Vein endothelial cell (primary cell): ENCODE data around the gene PIGT. TPM values are rescaled to one million over a fixed set of nuclear protein-coding genes. Genes with fewer than 3 reads are reported as not detected.

Experiments used
- small RNA-seq: library from RNA; depleted of rRNA; stranded (forward); fragments of <200 nt; gene quantifications from one replicate; pipeline ENCODE3, GENCODE V24; 2012
- total RNA-seq: library from RNA; depleted of rRNA; stranded (reverse); fragments of >200 nt; gene quantifications from 2 replicates; pipeline ENCODE4 v1.2.3, GENCODE V29; 2012

Gene PIGT
- 49.8 and 63.7 TPM in 2 replicates for total RNA-seq

GRCh38 chr20:45415822-45416637 lies at the start of gene PIGT:
PIGT (plus strand) TSS chr20:45416141; CDS start chr20:45416157, 16 bp downstream.

GRCh38 chr20:45378191-45378590 lies 37.8 kb upstream of the PIGT start, which contains the start of gene TP53TG5:
TP53TG5 (minus strand) TSS chr20:45378325; CDS start chr20:45378236, 89 bp downstream.

DNA sequence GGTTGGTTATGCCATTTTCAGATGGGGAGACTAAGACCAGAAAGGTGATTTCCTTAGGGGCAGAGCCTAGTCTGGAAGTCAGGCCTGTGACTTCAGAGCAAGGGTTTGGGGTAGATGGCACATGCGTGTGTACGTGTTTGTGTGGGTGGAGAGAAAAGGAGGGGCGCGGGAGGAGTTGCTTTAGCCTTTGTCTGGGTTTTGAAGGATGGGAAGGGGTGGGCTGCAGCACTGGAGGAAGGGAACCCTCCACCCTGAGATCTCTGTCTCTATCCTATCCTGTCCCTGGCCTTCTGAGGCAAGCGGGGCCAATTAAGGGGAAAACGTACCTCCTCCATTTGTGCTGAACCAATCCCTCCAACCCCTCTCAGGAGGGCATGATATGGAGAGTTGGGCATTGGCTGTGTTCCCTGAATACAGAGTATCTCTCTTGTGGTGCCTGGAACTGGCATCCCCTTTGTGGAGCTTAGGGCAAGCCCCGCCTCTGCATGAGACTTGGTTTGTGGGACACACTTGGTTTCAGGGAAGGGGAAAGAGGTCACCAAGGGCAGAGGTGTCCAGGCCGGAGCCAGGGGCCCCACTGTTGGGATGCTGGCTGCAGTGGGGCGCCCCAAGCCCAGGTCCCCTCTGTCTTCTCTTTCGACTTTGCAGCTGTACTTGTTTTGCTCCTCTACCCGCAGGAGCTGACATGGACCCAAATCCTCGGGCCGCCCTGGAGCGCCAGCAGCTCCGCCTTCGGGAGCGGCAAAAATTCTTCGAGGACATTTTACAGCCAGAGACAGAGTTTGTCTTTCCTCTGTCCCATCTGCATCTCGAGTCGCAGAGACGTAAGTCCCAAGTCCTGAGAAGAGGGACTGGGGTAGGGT lies 7.9 kb upstream of the PIGT start, which contains the start of gene DBNDD2:
Gene DBNDD2 (plus strand): TSS at position 507 of the 863 bp plus-strand sequence. CDS start 179 bp downstream, at position 686.

DNA sequence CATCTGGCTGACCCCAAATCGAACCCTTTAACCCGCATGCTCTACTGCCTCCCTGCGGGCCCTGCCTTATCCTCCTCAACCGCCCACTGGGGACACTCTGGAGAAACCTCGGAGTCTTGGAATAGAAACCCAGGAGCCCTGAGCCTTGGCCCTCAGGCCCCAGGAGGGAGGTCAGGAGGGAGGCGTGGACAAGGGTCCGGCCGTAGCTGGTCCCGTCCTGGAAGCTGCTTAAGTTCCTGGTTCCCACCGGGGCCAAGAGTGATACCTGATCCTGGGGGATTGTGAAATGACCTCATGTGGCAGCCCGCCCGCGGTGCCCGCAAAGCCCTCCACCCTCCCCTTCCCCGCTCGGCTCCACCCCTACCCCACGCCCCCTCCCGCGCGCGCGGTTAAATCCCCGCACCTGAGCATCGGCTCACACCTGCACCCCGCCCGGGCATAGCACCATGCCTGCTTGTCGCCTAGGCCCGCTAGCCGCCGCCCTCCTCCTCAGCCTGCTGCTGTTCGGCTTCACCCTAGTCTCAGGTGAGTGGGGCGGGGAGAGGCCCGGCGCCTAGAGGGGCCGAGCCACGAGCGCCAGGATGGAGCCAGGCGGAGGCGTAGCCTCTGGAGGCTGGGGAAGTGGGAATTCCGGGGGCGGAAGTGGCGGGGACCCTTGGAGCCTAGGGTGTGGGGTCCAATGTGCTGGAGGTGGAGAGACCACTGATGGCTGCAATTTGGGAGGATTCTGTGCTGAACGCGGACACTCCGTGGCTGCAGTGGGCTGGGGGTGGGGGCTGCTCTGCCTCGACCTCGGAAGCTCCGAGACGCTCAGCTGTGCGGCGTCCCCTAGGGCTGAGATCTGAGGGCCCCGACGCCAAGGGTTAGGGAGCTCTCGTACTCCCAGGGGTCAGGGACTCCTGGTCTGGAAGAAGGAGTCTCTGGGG lies 53.7 kb downstream of the PIGT start, which contains the start of gene WFDC2:
Gene WFDC2 (plus strand): TSS at position 418 of the 926 bp plus-strand sequence. CDS start 29 bp downstream, at position 447.

Small RNAs within 50 kb of the gene (small RNA-seq; reads per million reads assigned to genes)
- not detected for gene MIR6812

Other genes with a start within 250 kb of the PIGT start
- not detected in 2 replicates for gene PI3, start 241.2 kb upstream of the PIGT start, total RNA-seq
- gene SEMG1, start 209.1 kb upstream of the PIGT start, total RNA-seq: not detected in 2 replicates
- gene SEMG2, start 194.8 kb upstream of the PIGT start, total RNA-seq: not detected in 2 replicates
- gene SLPI, start 161.6 kb upstream of the PIGT start, total RNA-seq: not detected in 2 replicates
- not detected in 2 replicates for gene RBPJL, start 109.3 kb upstream of the PIGT start, total RNA-seq
- gene MATN4, start 107.8 kb upstream of the PIGT start, total RNA-seq: 0.33 TPM in 1 of 2 replicates, not detected in the other
- 36.8 and 59.1 TPM in 2 replicates for gene SDC4, start 67.7 kb upstream of the PIGT start, total RNA-seq
- gene SYS1, start 53.0 kb upstream of the PIGT start, total RNA-seq: 27.7 and 37.9 TPM in 2 replicates
- gene TP53TG5, start 37.8 kb upstream of the PIGT start, total RNA-seq: not detected in 2 replicates
- gene DBNDD2, start 7.9 kb upstream of the PIGT start, total RNA-seq: 4.9 and 8.2 TPM in 2 replicates
- not detected in 2 replicates for gene WFDC2, start 53.6 kb downstream of the PIGT start, total RNA-seq
- gene SPINT3, start 99.5 kb downstream of the PIGT start, total RNA-seq: not detected in 2 replicates
- gene WFDC6, start 123.3 kb downstream of the PIGT start, total RNA-seq: not detected in 2 replicates
- gene EPPIN, start 131.3 kb downstream of the PIGT start, total RNA-seq: not detected in 2 replicates
- gene WFDC8, start 163.1 kb downstream of the PIGT start, total RNA-seq: not detected in 2 replicates
- not detected in 2 replicates for gene WFDC10A, start 213.6 kb downstream of the PIGT start, total RNA-seq
- gene WFDC9, start 215.1 kb downstream of the PIGT start, total RNA-seq: not detected in 2 replicates